MG63 (cell line): ENCODE data around the gene TUBA4B. TPM values are rescaled to one million over a fixed set of nuclear protein-coding genes. Genes with fewer than 3 reads are reported as not detected.

Source experiments
- DNase-seq: peaks from one replicate; pipeline ENCODE4 v3.0.0-alpha.2; 2020
- H3K27me3 ChIP-seq: fragments of 250-450 bp; sonication (Bioruptor Pico); 2 replicates; pipeline ENCODE4 v1.5.1; 2020; ENCODE audit warnings: mild to moderate bottlenecking, moderate library complexity
- H3K36me3 ChIP-seq: fragments of 250-450 bp; sonication (Bioruptor Pico); 2 replicates; pipeline ENCODE4 v1.5.1; 2020; ENCODE audit warnings: mild to moderate bottlenecking, moderate library complexity
- H3K4me3 ChIP-seq: fragments of 250-450 bp; sonication (Bioruptor Pico); 2 replicates; pipeline ENCODE4 v1.5.1; 2020; ENCODE audit warnings: mild to moderate bottlenecking, moderate library complexity
- H3K9me3 ChIP-seq: fragments of 250-450 bp; sonication (Bioruptor Pico); 2 replicates; pipeline ENCODE4 v1.5.1; 2020; ENCODE audit warnings: mild to moderate bottlenecking, moderate library complexity
- total RNA-seq: library from RNA; depleted of rRNA; stranded (reverse); fragments of >200 nt; shearing (Covaris generic); gene quantifications from 2 replicates; pipeline ENCODE4 v1.2.3, GENCODE V29; 2014; ENCODE audit warnings: low replicate concordance; rRNA removed

Gene TUBA4B
- not detected in 2 replicates for total RNA-seq

DNA sequence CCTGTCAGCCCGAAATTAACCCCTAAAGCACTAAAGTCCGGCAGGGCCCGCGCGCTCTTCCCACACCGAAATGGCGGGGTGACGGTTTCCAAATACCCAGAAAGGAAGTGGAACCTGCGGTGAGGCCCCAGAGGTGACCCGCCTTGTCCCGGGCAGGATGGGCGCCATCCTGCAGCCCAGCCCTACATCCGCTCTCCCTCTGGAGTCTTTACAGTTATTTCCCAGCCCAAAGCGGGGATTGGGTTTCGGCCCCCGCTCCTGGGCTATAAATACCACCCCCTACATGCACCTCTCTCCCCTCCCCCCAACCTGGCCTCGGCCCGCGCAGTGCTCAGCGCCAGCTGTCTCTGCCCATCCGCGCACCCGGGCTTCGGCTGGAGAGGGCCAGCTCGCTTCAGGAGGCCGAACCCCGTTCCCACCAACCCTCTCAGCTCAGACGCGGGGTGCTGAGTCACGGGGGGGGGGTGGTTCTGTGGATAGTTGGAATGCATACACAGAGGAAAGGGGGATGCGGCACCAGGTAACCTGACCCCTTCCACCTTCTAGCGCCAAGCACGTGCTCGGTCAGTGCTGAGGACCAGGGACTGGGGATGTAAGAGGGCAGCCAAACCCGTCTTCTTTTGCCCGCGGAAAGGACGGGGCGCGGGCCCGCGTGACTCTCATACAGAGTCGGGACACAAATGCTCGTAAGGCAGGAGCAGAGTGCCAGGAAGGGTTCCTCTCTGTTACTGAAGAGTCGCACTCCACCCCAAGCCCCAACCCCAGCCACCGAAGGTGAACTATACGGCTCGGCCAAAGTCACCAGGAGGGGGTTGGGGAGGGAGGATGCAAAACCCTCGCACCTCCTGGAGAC, at the start of gene TUBA4B:
Gene TUBA4B (plus strand): TSS at position 344 of the 853 bp plus-strand sequence. CDS start 165 bp downstream, at position 509.
- H3K9me3 ChIP-seq, result no peaks in the 10 kb centered on the region
- H3K36me3 ChIP-seq, result peaks cover 3% of the 10 kb centered on the region
- H3K27me3 ChIP-seq, result peaks cover 6% of the 10 kb centered on the region; the same call in 1 of the 2 replicates
- peak within 1 kb of the TSS; percentile 41 for H3K4me3 ChIP-seq
- DNase-seq, result no peak

GRCh38 chr2:219204425-219205164, 48.4 kb upstream of the TUBA4B start:
- Histone ChIP-seq H3K36me3 (peaks cover 20% of the 10 kb centered on the region), H3K27me3 (no peaks in the 10 kb centered on the region), H3K9me3 (no peaks in the 10 kb centered on the region), H3K4me3 (no peak overlapping the region)
- no peak for DNase-seq

- DNase-seq, result no peak
- Histone ChIP-seq H3K36me3 (peaks cover 23% of the 10 kb centered on the region), H3K9me3 (no peaks in the 10 kb centered on the region), H3K4me3 (no peak overlapping the region), H3K27me3 (no peaks in the 10 kb centered on the region)
These were observed 47.9 kb upstream of the TUBA4B start for GRCh38 chr2:219205165-219205538.

GRCh38 chr2:219205981-219206327, 47.1 kb upstream of the TUBA4B start:
- Histone ChIP-seq H3K36me3 (peaks cover 29% of the 10 kb centered on the region), H3K9me3 (no peaks in the 10 kb centered on the region), H3K27me3 (no peaks in the 10 kb centered on the region), H3K4me3 (peak overlapping the region; percentile 72)
- DNase-seq, result no peak

DNA sequence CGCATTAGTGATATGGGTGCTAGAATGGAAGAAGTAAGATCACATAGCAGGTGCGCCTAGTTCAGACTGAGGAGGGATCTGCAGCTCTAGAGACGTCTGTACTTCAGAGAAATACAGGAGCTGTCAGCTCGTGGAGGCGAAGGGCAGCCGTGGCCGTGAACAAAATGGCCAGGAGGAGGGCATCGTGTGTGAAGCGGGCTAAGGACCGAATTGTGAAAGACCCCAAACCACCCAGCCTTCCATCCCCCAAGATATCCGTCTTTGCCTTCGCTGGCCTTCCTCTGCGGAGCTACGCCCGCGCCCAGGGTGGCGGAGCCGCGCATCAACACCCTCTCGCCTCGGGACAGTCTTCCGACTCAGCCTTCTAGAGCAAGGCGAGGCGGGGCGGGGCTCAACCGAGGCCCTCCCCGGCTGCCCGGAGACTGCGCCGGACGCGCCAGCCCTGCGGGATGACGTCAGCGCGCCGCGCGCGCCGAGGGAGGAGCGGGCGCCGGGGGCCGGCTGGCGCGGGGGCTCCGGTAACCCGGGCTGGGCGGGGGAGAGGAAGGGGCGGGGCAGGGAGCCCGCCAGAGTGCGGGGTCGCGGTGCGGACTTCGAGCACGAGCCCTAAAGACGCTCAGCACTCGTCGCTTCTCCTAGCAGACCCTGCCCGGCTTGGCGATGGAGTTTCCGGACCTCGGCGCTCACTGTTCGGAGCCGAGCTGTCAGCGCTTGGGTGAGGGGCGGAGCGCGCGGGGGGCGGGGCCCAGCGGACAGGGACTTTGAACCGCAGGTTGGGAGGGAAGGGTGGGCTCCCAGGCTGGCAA, 46.5 kb upstream of the TUBA4B start, which contains the start of gene ZFAND2B:
Gene ZFAND2B (plus strand): TSS at position 455 of the 806 bp plus-strand sequence. CDS start 206 bp downstream, at position 661.
- Histone ChIP-seq H3K27me3 (no peaks in the 10 kb centered on the region), H3K36me3 (peaks cover 29% of the 10 kb centered on the region), H3K4me3 (peak within 1 kb of the TSS; percentile 72), H3K9me3 (no peaks in the 10 kb centered on the region)
- peak; percentile 93 for DNase-seq

DNA sequence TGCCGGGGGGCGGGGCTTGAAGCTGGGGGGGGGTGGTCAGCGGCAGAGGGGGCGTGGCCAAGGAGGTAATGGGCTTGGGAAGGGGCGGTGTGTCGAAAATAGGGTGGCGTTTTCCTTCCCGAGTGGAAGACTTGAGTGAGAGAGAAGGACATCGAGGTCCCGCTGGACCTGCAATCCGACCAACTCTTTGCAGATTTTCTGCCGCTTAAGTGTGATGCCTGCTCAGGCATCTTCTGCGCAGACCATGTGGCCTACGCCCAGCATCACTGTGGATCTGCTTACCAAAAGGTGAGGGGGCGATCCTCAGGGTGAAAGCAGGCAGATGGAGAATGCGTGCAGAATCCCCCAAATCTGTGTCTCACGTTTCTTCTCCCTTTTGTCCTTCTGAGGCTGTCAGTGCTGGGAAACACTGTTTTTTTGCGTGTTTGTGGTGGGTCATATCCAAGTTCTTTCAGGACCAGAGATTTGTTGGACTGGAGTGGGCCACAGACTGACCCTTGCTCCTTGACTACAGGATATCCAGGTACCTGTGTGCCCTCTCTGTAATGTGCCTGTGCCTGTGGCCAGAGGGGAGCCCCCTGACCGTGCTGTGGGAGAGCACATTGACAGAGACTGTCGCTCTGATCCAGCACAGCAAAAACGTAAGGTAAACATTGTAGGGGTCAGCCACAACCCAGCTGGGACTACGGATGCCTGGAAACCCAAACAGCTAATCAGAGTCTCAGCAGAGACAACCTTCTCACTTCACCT, 45.7 kb upstream of the TUBA4B start:
- Histone ChIP-seq H3K36me3 (peaks cover 34% of the 10 kb centered on the region), H3K27me3 (no peaks in the 10 kb centered on the region), H3K4me3 (peak overlapping the region; percentile 72), H3K9me3 (no peaks in the 10 kb centered on the region)
- no peak for DNase-seq

- Histone ChIP-seq H3K9me3 (no peaks in the 10 kb centered on the region), H3K4me3 (peak overlapping the region; percentile 72), H3K36me3 (peaks cover 42% of the 10 kb centered on the region), H3K27me3 (no peaks in the 10 kb centered on the region)
- DNase-seq, result no peak
These were observed 44.9 kb upstream of the TUBA4B start for GRCh38 chr2:219207884-219208740.

- H3K27me3 ChIP-seq, result no peaks in the 10 kb centered on the region
- H3K9me3 ChIP-seq, result no peaks in the 10 kb centered on the region
- DNase-seq, result no peak
- H3K4me3 ChIP-seq, result no peak overlapping the region
- H3K36me3 ChIP-seq, result peaks cover 56% of the 10 kb centered on the region
These were observed 43.5 kb upstream of the TUBA4B start for GRCh38 chr2:219209236-219210195.

GRCh38 chr2:219210196-219210885, 42.7 kb upstream of the TUBA4B start:
- Histone ChIP-seq H3K27me3 (no peaks in the 10 kb centered on the region), H3K36me3 (peaks cover 64% of the 10 kb centered on the region), H3K4me3 (no peak overlapping the region), H3K9me3 (no peaks in the 10 kb centered on the region)
- DNase-seq, result no peak

DNA sequence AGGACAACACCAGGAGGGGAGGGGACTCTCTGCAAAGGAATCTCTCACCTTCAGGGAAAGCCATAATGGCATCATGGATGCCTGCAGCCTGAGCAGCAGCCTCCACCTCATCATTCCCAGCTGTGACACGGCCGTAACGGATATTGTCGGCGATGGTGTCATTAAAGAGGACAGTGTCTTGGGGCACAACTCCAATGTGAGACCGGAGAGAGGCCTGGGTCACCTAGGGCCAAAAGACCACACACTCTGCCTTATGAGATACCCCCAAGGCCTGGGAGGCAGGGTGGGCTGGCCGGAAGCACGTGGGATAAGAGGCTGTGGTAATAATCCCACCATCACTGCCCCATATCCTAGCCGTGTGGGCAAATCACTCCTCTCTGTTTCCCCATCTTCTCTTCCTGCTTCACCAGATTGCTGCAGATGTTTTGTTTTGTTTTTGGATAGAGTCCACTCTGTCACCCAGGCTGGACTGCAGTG, 42.1 kb upstream of the TUBA4B start:
- H3K36me3 ChIP-seq, result peaks cover 70% of the 10 kb centered on the region

GRCh38 chr2:219213026-219213415, 40.0 kb upstream of the TUBA4B start:
- H3K9me3 ChIP-seq, result no peaks in the 10 kb centered on the region
- DNase-seq, result no peak
- no peak overlapping the region for H3K4me3 ChIP-seq
- H3K27me3 ChIP-seq, result no peaks in the 10 kb centered on the region
- H3K36me3 ChIP-seq, result peaks cover 75% of the 10 kb centered on the region

More for the DNA sequence above, 42.1 kb upstream of the TUBA4B start:
- Histone ChIP-seq H3K27me3 (no peaks in the 10 kb centered on the region), H3K4me3 (no peak overlapping the region), H3K9me3 (no peaks in the 10 kb centered on the region)
- no peak for DNase-seq

DNA sequence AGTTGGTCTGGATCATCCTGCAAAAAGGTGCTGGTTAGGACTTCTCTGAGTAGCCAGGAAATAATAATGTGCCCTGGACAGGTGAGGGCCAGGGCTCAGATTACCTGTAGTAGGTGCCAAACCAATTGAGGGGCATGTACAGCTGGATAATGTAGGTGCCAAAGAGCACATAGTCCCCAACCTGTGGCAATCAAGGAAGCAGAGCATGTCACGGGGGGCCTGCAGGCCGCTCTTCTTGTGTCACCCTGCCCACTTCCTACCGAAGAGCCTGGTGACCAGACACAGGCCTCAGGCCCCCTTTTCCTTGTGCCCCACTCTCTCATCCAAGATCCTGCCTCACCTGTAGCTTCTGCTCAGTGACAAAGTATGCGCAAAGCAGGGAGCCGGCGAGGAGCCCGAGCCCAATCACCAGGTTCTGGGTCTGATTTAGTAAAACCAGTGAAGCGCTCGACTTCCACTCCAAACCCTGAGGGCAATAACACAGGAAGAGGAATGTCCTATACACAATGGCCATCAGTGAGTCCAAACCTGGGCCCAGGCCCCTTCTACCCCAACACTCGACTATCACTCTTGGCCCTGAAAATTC, 39.5 kb upstream of the TUBA4B start:
- peaks cover 69% of the 10 kb centered on the region for H3K36me3 ChIP-seq
- H3K27me3 ChIP-seq, result no peaks in the 10 kb centered on the region
- DNase-seq, result no peak

GRCh38 chr2:219214141-219214540, 38.9 kb upstream of the TUBA4B start:
- peaks cover 65% of the 10 kb centered on the region for H3K36me3 ChIP-seq
- no peaks in the 10 kb centered on the region for H3K9me3 ChIP-seq
- H3K4me3 ChIP-seq, result no peak overlapping the region
- DNase-seq, result no peak
- H3K27me3 ChIP-seq, result no peaks in the 10 kb centered on the region

More for the DNA sequence above, 39.5 kb upstream of the TUBA4B start:
- Histone ChIP-seq H3K9me3 (no peaks in the 10 kb centered on the region), H3K4me3 (no peak overlapping the region)
